GM19240 (cell line): Measurements from ENCODE around the gene APIP.
A peak's percentile ranks its signal among the peaks of the same experiment; 100 is the strongest.

ENCODE experiments used
- DNase-seq: peaks from one replicate; pipeline ENCODE4 v3.0.0; 2011; ENCODE audit warnings: low spot score; ENCODE audit not compliant: insufficient read length

The APIP gene, protein sequence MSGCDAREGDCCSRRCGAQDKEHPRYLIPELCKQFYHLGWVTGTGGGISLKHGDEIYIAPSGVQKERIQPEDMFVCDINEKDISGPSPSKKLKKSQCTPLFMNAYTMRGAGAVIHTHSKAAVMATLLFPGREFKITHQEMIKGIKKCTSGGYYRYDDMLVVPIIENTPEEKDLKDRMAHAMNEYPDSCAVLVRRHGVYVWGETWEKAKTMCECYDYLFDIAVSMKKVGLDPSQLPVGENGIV

DNA sequence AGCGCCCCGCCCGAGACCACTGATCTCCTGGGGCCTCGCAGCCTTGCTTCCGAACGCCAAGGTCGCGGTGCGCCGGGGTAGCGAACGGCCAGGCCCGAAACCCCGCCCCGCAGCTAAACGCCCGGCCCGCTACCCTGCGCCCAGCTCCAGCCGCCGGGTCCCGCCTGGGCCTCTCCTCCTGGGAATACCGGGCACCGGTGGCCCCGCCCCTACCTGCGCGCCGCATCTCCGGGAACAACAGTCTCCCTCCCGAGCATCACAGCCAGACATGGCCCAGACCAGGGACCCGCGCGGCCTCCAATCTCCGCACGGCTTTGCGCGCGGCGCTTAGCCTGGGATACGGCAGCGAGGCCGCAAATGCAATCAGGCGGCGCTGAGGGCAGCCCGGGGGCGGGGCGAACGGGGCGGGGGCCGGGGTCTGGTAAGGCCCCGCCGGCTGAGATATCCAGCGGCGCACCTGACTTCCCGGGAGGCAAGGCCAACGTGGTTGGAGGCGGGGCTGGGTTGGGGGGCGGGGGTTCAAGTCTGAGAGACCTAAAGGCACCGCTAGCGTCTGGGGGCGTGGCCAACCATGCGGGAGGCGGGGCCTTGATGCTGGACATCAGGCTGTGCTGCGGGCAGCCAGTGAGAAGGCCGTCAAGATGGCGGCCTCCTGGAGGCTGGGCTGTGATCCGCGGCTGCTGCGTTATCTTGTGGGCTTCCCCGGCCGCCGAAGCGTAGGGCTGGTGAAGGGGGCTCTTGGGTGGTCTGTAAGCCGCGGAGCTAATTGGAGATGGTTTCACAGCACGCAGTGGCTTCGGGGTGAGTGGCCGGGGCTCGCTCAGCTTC, at the start of gene APIP, which contains the start of gene PDHX:
Gene APIP, minus strand, starts transcription at position 365 of the 828 bp plus-strand sequence. Its CDS starts 95 bp downstream, at position 270.
Gene PDHX, plus strand, starts transcription at position 604 of the 828 bp plus-strand sequence. Its CDS starts 38 bp downstream, at position 642.
- DNase-seq: peak; percentile 85

DNA sequence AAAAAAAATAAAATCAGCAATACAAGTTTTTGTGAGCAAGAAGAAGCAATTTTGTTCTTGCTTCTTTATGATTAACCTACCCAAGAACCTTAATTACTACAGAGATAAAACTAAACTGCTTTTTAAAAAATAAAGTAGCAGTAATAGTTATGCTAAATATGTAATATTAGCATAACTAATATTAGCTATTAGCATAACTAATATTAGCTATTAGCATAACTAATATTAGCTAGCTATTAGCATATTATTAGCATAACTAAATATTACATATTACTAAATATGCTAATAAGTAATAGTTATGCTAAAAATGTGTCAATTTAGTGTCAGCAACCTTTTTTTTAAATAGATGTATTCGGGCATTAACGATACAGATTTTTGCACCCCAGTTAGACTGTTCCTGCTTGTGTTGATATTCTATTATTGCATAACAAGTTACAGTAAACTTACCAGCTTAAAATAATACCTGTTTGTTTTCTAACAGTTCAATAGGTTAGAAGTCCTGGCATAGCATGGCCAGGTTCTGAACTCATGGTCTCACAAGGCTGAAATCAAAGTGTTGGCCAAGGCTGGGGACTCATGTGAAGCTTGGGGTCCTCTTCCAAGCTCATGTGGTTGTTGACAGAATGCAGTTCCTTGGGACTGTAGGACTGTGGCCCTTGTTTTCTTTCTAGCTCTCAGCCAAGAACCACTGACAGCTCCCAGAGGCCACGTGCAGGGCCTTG, 48.6 kb upstream of the APIP start:
- DNase-seq: no peak

GRCh38 chr11:34963351-34963750, 47.2 kb upstream of the APIP start:
- no peak for DNase-seq

DNA sequence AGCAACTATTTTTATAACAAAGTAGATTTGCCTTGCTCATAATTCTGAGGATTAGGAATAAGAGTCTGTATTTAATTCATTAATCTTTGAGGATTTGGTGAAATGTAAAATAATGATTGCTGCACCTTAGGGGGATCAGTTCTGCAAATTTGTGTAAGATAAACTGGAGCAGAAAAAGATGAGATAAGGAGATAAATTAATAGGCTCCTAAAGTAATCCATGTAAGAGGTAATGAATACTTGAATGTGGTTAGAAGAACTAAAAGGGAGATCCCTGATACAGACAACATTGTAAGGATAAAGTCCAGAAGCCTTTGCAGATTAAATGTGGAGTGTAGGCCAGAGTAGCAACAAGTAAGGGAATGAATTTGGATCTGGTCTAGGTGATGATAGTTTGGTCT, 45.9 kb upstream of the APIP start:
- DNase-seq: no peak

GRCh38 chr11:34960277-34960676, 44.1 kb upstream of the APIP start:
- DNase-seq: no peak

DNA sequence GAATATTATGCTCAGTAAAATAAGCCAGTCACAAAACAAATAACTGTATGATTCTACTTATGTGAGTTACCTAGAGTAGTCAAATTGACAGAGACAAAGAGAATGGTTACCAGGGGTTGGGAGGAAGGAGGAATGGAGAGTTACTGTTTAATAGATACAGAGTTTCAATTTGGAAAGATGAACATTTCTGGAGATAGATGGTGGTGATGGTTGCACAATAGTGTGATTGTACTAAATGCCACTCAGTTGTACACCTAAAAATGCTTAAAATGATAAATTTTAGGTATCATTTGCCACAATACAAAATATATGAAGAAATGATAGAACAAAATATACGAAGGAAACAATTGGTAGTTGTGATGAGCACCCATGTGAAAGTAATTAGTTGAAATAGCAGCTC, 43.6 kb upstream of the APIP start:
- no peak for DNase-seq

DNA sequence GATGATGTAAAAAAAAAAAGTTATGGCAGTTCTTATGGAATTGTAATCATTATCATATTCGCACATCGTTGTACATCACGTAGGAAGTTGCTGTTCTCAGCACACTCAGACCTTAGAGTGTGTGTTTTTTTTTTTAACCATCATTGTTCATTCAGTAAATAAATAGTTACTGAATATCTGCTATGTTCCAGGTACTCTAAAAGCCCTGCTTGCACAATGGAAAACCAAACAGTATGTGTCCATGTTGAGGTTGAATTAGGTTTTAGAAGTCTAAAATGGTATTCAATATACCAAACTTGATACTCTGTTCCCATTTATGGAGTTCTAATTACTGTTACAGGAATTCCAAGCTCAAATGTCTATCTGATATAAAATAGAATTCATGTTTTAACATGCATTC, 41.4 kb upstream of the APIP start:
- DNase-seq: no peak

- DNase-seq: no peak
These were observed 41.0 kb upstream of the APIP start for GRCh38 chr11:34957206-34957605.

- DNase-seq: no peak
These were observed 37.8 kb upstream of the APIP start for GRCh38 chr11:34953955-34954354.

DNA sequence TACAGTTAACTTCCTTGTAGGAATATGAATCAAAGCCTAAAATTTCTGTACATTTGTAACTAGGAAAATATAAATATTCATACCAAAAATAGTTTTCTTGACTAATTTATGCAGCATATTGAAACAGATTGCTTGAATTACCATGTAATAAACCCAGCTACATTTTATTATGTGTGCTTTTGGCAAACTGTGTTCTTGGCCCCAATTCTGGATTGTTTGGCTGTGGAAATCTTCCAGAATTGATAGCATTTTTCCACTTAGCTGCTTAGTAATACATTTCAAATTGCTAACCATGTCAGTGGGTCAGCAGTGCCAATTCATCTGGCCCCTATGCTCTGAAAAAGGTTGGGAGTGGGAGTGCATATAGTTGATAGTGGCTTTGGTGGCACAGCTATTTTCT, 32.5 kb upstream of the APIP start:
- DNase-seq: no peak

GRCh38 chr11:34944692-34945091, 28.5 kb upstream of the APIP start:
- DNase-seq: no peak

GRCh38 chr11:34941688-34942087, 25.5 kb upstream of the APIP start:
- DNase-seq: no peak

DNA sequence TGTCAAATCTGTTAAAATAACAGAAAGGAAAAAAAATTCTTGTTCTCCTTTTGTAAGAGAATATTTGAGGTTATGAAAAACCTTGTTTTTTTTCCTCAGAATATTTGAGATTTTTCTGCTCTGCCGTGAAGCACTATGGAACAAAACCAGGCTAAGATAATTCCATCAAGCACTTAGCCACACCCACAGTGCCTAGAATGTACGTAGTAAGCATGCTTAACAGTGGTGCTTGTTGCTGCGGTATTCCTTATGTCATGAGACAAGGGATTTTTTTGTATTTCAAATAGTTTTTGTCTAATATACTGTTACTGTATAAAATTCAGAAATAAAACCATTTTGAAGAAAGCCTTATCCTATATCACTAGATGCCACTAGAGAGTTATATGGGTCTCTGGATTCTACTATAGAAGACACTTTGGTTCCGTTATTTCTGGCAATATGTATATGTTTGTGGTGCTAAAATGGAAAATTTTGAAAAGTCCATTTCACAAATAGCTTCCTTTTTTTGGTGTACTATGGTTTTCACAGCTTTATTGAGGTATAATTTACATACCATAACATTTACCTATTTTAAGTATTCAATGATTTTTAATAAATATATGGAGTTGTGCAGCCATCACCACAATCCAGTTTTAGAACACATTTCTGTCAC, 24.0 kb upstream of the APIP start:
- no peak for DNase-seq

DNA sequence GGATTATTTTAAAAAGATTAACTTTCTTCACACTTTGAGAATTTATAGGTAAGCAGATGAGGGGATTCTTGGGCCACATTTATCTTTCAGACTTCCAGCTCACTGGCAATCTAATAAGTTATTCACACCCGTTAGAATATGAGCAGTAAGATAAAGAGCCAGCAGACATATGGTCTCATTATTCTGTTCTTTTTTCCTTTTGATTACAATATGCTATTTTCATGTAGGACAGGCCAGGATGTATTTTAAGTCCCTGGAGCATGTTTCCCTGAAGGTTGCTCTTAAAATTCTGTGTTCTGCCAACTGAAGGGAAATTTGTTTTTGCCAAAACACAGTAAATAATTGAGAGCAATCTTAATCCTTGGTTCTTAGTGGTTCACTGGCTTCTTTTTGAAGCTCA, 22.4 kb upstream of the APIP start:
- no peak for DNase-seq

DNA sequence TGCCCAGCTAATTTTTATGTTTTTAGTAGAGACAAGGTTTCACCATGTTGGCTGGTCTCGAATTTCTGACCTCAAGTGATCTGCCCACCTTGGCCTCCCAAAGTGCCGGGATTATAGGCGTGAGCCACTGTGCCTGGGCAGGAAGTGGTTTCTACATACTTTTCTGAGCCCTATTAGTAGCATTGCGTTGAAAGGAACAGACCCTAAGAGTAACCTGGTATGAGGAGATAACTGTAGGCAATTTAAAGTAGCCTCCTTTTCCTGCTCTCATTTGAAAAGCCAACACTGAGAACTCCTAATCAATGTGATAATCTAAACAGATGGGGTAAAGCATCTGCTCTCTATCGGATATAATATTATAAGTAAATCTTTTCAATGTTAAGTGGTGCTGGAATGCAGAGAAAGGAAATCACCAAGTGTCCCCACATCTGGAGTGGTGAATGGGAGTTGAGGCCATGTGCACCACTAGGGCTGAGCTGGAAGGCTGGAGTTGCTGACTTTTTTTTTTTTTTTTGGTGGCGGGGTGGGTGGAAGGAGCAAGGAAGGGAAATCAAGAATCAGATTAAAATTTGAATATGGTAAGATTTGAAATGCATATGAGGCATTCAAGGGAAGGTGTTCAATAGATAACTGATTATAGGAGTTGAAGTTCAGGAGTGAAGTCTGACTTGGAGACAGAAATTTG, 20.9 kb upstream of the APIP start:
- no peak for DNase-seq

DNA sequence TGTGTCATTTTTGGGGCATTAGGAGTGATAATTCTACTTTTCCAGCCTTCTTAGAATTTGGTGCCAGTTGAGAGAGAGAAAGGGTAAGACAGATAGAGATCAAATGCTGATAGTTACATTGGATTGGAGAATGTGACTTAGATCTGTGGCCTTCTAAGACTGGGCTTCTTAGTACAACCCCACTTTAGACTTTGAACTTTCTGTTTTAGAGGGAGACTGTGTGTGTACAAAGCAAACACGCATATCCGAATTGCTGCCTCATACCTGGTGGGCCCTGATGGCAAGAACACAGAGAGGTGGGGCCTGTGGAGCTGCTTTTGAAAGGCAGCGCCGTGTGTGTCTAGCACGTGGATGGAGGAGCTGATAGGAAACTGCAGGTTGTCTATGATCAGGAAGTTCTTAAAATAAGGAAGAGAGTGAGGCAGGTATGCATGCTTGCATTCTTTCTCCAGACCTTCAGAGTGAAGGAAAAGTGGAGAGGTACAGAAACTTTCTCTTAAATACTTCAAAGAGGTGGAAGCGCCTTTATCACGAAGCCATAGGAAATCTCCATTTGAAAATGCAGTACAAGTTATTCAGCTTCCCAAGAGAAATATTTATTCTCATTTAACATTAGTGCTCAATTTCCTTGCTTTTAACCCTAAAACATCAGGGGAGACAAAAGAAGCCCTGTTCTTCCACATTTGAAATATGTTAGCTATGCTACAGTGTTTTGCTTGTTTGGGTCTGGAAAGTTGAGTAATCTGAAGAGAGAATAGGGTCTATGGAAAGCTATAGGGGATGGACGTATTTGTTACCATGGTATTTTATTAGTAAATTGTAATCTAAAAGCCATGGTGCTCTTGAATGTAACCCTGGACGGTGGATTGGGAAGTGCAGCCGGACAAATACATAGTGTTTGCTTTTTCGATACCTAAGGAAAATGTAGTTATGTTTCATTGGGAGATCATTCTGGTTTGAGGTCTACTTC, 13.9 kb upstream of the APIP start:
- no peak for DNase-seq

DNA sequence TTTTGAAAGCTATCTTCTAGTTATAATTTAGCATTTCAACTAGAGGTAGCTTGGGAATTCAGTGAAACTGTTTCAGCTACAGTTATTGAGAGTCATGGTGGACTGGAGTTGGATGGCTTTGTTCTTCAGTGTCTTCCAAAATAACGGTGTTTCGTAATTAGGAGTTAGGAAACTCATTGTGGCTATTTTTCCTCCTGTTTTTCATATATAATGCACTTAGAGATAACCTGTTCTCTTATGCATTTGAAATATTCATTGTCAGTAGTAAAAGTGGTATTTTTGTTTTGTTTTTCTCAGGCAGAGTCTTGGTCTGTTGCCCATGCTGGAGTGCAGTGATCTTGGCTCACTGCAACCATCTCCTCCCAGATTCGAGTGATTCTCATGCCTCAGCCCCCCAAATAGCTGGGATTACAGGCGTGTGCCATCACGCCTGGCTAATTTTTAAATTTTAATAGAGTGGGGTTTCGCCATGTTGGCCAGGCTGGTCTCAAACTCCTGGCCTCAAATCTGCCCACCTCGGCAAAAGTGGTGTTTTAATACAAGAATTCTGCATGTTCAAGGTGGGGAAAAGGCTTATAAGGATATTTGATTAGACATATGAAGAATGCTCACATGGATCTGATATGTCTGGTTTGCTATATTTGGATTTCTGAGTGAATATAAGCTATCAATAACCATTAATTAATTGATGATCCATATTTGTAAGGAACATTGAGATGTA, 12.9 kb upstream of the APIP start:
- no peak for DNase-seq

- no peak for DNase-seq
These were observed 12.2 kb upstream of the APIP start for GRCh38 chr11:34928268-34928959.

DNA sequence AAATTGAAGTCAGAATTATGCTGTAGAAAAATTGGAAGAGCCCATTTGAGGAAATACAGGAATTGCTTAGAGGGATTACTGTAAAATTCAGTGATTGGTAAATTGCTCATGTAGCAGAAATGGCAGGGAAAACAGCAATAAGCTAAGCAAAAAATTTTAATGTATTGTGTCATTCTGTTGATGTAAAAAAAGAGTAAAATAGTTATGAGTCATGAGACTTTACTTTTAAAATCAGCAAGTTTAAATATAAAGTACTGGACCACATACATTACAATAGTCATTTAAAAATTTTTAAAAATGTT, 10.6 kb upstream of the APIP start:
- DNase-seq: no peak
